Right ventricle myocardium inferior (tissue), 1 donor: Measurements from ENCODE around the gene GLI3. TPM values are rescaled to one million over a fixed set of nuclear protein-coding genes. Genes with fewer than 3 reads are reported as not detected.
A peak's percentile ranks its signal among the peaks of the same experiment; 100 is the strongest.

Experiments
- ATAC-seq: fragments of 200-7000 bp; cut with Tn5 transposase; one replicate; pipeline ENCODE4 v1.9.1; 2020; ENCODE audit warnings: mild to moderate bottlenecking, moderate library complexity
- DNase-seq: peaks from one replicate; pipeline ENCODE4 v3.0.0; 2021; ENCODE audit errors: missing footprints
- intact Hi-C: fragments of 100-400 bp; cut with DNase I; formaldehyde crosslinking; loops from one replicate; pipeline ENCODE4 v1.11.0; 2022
- total RNA-seq: library from RNA; stranded (reverse); fragmentation: NEBNext Ultra II Directional; extraction: Animal tissue kit (Norgen Biotek cat#: 25700); gene quantifications from one replicate; pipeline ENCODE4 v1.2.1, GENCODE V29; 2021
- donor health status: DM: no; HTN: yes; CAD: no; lungs with severe emphysema.

GLI3 gene
- total RNA-seq, 1 donor from 2014 or later = 3.9 TPM

DNA sequence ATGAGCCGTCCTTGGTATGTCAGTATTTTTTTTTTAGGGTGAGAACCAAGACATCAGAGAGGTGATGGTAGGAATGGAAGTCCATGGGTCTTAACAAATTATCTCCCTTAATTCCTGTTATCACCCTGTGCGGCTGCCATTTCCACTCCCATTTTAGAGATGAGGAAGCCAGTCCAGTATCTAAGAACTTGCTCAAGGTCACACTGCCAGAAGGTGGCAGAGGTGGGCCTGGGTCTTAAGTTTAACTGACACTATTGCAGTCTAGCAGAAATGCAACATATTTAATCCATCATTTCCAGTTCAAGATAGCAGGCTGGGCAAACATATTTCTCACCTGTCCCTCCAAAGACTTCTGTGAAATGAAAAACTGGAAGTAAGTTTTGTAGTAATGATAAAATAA lies 108.3 kb downstream of the GLI3 start:
- no peak for DNase-seq
- intact Hi-C loops = no loop called here
- ATAC-seq = no peak

- DNase-seq (no peak), ATAC-seq (no peak)
- intact Hi-C loops = no loop called here
Observed at GRCh38 chr7:42127232-42127622, 109.8 kb downstream of the GLI3 start.

GRCh38 chr7:42126475-42127231 lies 110.4 kb downstream of the GLI3 start:
- intact Hi-C loops = no loop called here
- ATAC-seq (no peak), DNase-seq (no peak)

- no peak for ATAC-seq
- intact Hi-C loops = no loop called here
- DNase-seq = no peak
Observed at GRCh38 chr7:42125321-42125720, 111.7 kb downstream of the GLI3 start.

DNA sequence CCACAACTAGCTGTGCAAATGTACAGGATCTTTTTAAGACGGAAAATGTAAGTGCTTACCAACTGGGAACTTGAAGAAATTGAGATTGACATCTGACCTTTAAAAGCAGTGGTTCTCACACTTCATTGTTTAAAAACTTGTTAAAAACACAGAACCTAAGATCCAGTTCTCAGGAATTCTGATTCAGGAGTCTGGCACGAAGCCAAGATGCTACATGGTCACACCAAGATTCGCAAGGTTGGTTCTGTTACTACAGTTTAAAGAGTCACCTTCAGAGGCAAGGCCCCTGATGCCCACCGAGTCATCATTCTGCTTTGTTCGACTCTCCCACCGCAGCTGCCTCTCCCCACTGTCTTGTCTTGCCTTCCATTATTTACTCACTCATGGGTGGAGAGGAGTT lies 113.3 kb downstream of the GLI3 start:
- intact Hi-C loops = no loop called here
- ATAC-seq = no peak
- no peak for DNase-seq

GRCh38 chr7:42120191-42120590 lies 116.8 kb downstream of the GLI3 start:
- ATAC-seq (no peak), DNase-seq (no peak)
- intact Hi-C loops = no loop called here

GRCh38 chr7:42117201-42117600 lies 119.8 kb downstream of the GLI3 start:
- ATAC-seq = no peak
- DNase-seq = no peak
- intact Hi-C loops = no loop called here

GRCh38 chr7:42115795-42116194 lies 121.2 kb downstream of the GLI3 start:
- ATAC-seq = no peak
- intact Hi-C loops = no loop called here

GRCh38 chr7:42110333-42110732 lies 126.7 kb downstream of the GLI3 start:
- intact Hi-C loops = no loop called here
- DNase-seq (no peak), ATAC-seq (no peak)

More at GRCh38 chr7:42115795-42116194, 121.2 kb downstream of the GLI3 start:
- DNase-seq = no peak

DNA sequence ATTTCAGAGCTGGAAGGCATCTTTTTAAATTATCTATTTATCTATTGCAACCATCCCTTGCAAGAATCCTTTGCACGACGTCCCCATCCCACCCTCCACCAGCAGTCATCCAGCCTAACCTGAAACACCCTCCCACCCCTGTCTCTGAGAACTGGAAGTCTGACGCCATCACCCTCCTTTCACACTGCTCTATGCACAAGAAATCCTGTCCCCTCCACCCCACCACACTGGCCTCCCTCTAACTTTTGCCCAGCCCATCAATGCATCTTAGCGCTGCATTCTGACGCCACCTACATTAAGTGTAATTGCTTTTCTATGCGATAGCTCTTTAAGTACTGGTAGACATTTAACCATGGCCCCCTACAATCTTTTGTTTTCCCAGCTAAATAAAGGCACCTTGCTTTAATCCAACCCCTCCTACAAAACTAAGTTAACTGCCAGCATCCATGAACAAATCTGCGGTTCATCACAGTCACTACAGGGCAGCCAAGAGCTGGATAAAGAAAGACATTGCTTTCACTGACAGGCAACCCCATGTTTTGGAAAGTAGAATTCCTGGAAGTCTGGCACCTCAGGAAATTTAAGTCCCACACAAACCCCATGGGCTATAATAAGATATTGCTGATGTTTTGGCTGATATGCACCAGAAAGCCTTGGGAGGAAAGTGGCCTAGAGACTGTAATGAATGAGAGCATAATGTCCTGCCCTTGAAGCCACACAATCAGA lies 128.0 kb downstream of the GLI3 start:
- ATAC-seq (peak; percentile 38), DNase-seq (no peak)
- intact Hi-C loops = no loop called here

DNA sequence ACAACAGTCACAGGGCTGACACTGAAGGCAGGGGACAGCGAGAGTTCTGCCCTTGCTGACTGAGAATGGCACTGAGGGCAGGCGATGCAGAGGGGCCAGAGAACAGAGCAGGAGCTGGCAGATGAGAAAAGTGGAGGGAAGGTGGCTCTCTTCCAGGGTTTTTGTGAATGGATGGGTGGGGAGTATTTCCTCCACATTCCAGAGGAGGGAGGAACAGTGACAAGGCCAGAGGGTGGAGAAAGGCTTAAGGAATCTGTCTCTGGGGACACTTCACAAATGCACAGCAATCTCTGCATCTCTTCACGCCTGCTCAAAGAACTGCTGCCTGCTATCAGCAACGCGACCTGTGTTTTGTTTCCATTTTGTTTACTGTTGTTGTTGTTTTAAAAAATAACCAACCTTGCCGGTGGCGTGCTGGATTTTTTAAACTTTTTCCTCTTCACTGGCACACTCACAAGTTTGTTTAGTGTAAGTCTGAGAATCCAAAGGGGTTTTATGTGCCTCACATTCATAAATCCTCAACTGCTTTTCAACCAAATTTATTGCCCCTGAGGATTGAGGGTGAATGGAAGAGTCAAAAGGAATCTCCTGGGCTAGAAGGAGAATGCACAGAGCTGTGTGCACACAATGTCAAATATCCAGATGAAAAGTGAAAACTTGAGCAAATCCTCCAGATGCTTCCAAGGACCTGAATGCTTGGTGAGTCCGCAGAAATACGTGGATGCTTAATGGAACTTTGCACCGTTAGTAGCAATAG lies 129.3 kb downstream of the GLI3 start:
- ATAC-seq (peak; percentile 53), DNase-seq (no peak)
- intact Hi-C loops = no loop called here

DNA sequence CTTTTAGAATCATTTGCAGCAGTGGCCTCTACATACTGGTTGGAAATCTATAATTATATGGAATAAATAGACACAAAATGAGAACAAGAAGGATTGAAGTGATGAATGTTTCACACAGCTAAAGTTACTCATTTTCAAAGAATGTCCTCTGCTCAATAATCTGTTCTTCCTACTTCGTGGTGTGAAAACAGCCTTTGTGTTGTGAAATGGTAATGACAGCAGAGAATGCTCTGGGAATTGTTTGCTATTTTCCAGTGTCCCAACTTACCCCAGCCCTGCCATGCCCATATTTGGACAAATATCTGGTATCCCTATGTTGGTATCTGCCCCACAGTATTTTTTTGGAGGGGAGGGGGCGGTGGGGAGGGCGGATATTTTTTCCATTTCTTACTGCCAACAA lies 130.4 kb downstream of the GLI3 start:
- intact Hi-C loops = no loop called here
- ATAC-seq = no peak
- no peak for DNase-seq

- DNase-seq (no peak), ATAC-seq (peak; percentile 29)
- intact Hi-C loops = no loop called here
Observed at GRCh38 chr7:42105554-42106358, 131.3 kb downstream of the GLI3 start.

DNA sequence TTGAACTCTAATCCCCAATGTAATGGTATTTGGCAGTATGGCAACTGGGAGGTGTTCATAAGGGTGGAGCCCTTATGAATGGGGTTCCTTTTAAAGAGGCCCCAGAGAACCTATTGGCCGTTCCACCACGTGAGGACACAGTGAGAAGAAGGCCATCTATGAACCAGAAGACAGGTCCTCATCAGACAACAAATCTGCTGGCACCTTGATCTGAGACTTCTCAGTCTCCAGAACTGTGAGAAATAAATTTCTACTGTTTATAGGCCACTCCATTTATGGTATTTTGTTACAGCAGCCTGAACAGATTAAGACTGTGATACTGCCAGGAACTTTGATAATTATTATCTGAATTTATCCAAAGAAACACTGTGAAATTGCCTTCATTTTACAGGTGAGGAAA lies 132.3 kb downstream of the GLI3 start:
- no peak for DNase-seq
- intact Hi-C loops = no loop called here
- ATAC-seq = no peak

DNA sequence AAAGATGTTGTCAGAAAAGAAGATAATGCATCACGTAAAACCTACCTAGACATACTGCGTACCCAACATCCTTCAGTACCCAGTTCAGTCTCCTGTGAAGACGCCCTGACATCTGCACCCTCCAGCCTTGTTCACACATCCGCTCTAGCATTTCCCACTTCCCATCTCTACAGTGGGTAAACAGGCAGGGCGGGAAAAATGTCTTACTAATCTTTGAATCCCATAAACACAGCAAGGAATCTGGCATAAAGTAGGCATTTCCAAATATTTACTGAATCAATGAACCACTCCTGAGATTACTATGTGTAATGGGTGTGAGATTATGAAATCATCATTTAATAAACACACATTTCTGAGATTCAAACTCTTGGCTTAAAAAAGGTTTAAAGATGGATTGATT lies 132.8 kb downstream of the GLI3 start:
- intact Hi-C loops = no loop called here
- ATAC-seq (no peak), DNase-seq (no peak)

DNA sequence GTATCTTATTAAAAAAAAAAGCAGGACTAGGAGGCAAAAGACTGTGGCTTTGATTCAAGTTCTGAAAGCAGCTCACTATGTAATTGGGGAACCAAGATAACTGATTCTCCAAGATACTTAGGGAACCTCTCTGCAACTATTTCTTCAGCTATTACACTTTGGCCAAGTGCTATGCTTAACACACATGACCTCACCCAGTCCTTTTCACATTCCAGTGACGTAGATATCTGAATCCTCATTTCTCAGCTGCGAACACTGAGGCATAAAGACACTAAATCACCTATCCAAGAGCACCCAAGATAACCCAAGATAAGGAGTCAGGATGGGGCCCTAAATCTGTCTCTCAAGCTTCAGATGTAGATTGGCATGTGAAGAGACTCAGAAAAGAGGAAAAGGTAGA lies 133.6 kb downstream of the GLI3 start:
- no peak for DNase-seq
- intact Hi-C loops = no loop called here
- ATAC-seq = no peak

- ATAC-seq = no peak
Observed at GRCh38 chr7:42103020-42103419, 134.0 kb downstream of the GLI3 start.

GRCh38 chr7:42102301-42102700 lies 134.7 kb downstream of the GLI3 start:
- DNase-seq = no peak
- ATAC-seq = no peak
- intact Hi-C loops = no loop called here

More at GRCh38 chr7:42103020-42103419, 134.0 kb downstream of the GLI3 start:
- intact Hi-C loops = no loop called here
- DNase-seq = no peak

DNA sequence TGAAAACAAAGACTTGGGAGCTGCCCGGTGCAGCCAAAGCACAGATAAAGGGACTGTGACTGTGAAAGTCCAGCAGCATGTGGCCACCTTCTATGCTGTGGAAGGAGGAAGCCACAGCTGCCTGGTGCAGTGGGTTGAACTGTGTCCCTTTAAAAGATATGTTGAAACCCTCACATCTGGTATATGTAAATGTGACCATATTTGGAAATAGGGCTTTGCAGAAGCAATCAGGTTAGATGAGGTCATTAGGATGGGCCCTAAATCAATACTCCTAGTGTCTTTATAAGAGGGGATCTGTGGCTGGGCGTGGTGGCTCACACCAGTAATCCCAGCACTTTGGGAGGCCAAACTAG lies 136.9 kb downstream of the GLI3 start:
- ATAC-seq = no peak
- intact Hi-C loops = no loop called here
- no peak for DNase-seq
